Mesothelial cell of epicardium (in vitro differentiated cells): Measurements from ENCODE around the gene ADARB2. TPM values are rescaled to one million over a fixed set of nuclear protein-coding genes. Genes with fewer than 3 reads are reported as not detected.

Experiments
- DNase-seq, 2 experiments: peaks; one replicate each; pipeline ENCODE4 v3.0.0; 2021; ENCODE audit warnings: low spot score in 2 of 2; ENCODE audit not compliant: unreplicated experiment in 2 of 2
- H3K27ac Mint-ChIP-seq: 2 replicates; pipeline ENCODE4 v1.8.0; 2021; ENCODE audit warnings: mixed read lengths
- H3K27me3 Mint-ChIP-seq: 2 replicates; pipeline ENCODE4 v1.8.0; 2021; ENCODE audit warnings: low read depth, mixed read lengths
- H3K36me3 Mint-ChIP-seq: 2 replicates; pipeline ENCODE4 v1.8.0; 2021; ENCODE audit warnings: mixed read lengths
- H3K4me1 Mint-ChIP-seq: 2 replicates; pipeline ENCODE4 v1.8.0; 2021; ENCODE audit warnings: mixed read lengths
- H3K4me3 Mint-ChIP-seq: 2 replicates; pipeline ENCODE4 v1.8.0; 2021; ENCODE audit warnings: mild to moderate bottlenecking, moderate library complexity, mixed read lengths
- H3K9me3 Mint-ChIP-seq: 2 replicates; pipeline ENCODE4 v1.8.0; 2021; ENCODE audit warnings: mixed read lengths
- CTCF ChIP-seq: fragments of 200-600 bp; sonication (generic); IDR thresholded peaks from one replicate; pipeline ENCODE4 v1.5.0; 2021; ENCODE audit warnings: antibody characterized with exemption; ENCODE audit not compliant: unreplicated experiment
- total RNA-seq: library from RNA; stranded (reverse); gene quantifications from 3 replicates; pipeline ENCODE4 v1.2.1, GENCODE V29; 2021

The ADARB2 gene
- total RNA-seq, 1 donor from 2014 or later = 0.38 TPM

GRCh38 chr10:1572519-1573333 is 164.6 kb downstream of the ADARB2 start:
- Mint-ChIP-seq H3K27ac (no peak overlapping the region), H3K27me3 (peaks cover 47% of the 10 kb centered on the region), H3K9me3 (no peaks in the 10 kb centered on the region), H3K36me3 (no peaks in the 10 kb centered on the region), H3K4me1 (no peaks in the 10 kb centered on the region), H3K4me3 (no peak overlapping the region)
- TF ChIP-seq CTCF = no peak
- DNase-seq = no peak

- DNase-seq = no peak
- Mint-ChIP-seq H3K27me3 (peaks cover 54% of the 10 kb centered on the region), H3K4me3 (no peak overlapping the region), H3K9me3 (no peaks in the 10 kb centered on the region), H3K27ac (no peak overlapping the region), H3K36me3 (no peaks in the 10 kb centered on the region), H3K4me1 (no peaks in the 10 kb centered on the region)
- TF ChIP-seq CTCF = no peak
Measured at GRCh38 chr10:1571587-1572237, 165.6 kb downstream of the ADARB2 start.

GRCh38 chr10:1570416-1571051 is 166.8 kb downstream of the ADARB2 start:
- no peaks in the 10 kb centered on the region for H3K36me3 Mint-ChIP-seq
- H3K27me3 Mint-ChIP-seq = peaks cover 58% of the 10 kb centered on the region
- no peak overlapping the region for H3K4me3 Mint-ChIP-seq
- no peak overlapping the region for H3K27ac Mint-ChIP-seq
- H3K4me1 Mint-ChIP-seq = no peaks in the 10 kb centered on the region
- no peak for DNase-seq
- no peaks in the 10 kb centered on the region for H3K9me3 Mint-ChIP-seq
- TF ChIP-seq CTCF = no peak

GRCh38 chr10:1569208-1569607 is 168.1 kb downstream of the ADARB2 start:
- Mint-ChIP-seq H3K27ac (no peak overlapping the region), H3K4me3 (no peak overlapping the region), H3K9me3 (no peaks in the 10 kb centered on the region), H3K27me3 (peaks cover 58% of the 10 kb centered on the region), H3K36me3 (no peaks in the 10 kb centered on the region), H3K4me1 (no peaks in the 10 kb centered on the region)
- no peak for TF ChIP-seq CTCF
- no peak for DNase-seq

- Mint-ChIP-seq H3K27me3 (peaks cover 54% of the 10 kb centered on the region), H3K4me3 (no peak overlapping the region), H3K4me1 (no peaks in the 10 kb centered on the region), H3K9me3 (no peaks in the 10 kb centered on the region), H3K36me3 (no peaks in the 10 kb centered on the region), H3K27ac (no peak overlapping the region)
- no peak for TF ChIP-seq CTCF
- no peak for DNase-seq
Measured at GRCh38 chr10:1567742-1568495, 169.4 kb downstream of the ADARB2 start.
